Activated T-cell treated with anti-CD3 and anti-CD28 coated beads, Interleukin-2, amount 50 U/mL, for 24 hours (primary cell): ENCODE measurements around the gene NAGS.
A peak's percentile ranks its signal among the peaks of the same experiment; 100 is the strongest.

Source experiments
- DNase-seq: peaks from one replicate; pipeline ENCODE4 v3.0.0-alpha.2; 2020
- H3K27ac Mint-ChIP-seq: 2 replicates; pipeline ENCODE4 v1.8.0; 2020; ENCODE audit warnings: mild to moderate bottlenecking, mixed read lengths
- H3K27me3 Mint-ChIP-seq: 2 replicates; pipeline ENCODE4 v1.8.0; 2020; ENCODE audit warnings: mixed read lengths
- H3K36me3 Mint-ChIP-seq: 2 replicates; pipeline ENCODE4 v1.8.0; 2020; ENCODE audit warnings: low read depth, mixed read lengths
- H3K4me1 Mint-ChIP-seq: 2 replicates; pipeline ENCODE4 v1.8.0; 2020; ENCODE audit warnings: low read depth, mixed read lengths
- H3K4me3 Mint-ChIP-seq: 2 replicates; pipeline ENCODE4 v1.8.0; 2020; ENCODE audit warnings: mild to moderate bottlenecking, moderate library complexity, mixed read lengths
- H3K9me3 Mint-ChIP-seq: 2 replicates; pipeline ENCODE4 v1.8.0; 2020; ENCODE audit warnings: mixed read lengths

NAGS gene

DNA sequence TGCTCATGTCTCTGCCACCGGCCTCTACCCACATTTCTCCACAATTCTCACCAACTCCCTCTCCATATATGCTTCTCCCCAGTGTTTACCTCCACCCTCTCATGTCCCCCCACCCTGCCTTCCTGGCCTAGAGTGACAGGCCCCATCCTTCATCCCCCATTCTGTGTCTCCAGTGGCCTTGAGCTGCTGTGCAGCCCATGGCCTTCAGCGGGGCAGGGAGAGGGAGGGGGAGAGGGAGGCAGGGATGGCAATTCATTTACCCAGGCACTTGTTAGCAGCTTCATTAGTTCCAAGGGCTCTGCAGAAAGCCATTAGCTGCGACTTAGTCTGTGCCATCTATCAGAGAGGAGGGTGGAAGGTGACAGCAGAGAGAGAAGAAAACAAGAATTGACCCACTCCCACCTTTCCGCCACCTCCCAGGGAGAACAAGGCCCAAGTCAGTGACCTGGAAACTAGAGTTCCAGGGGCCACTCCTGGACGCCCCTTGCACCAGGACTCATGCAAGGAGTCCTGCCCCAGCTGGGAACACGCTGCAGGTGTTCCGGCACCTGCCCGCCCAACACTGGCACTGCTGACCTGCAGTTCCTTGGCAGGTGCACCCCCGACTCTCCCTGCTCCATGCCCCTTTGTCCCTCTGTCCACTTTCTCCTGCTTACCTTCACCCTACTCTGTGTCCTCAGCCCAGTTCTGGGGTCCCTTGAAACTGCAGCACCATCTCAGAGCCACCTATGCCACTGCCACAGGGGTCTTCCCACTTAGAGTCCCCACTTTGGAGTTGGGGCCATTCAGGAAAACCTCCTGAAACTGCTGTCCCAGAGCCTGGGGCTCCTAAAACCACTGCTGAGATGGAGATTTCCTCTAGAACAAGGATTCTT lies 27.2 kb upstream of the NAGS start:
- Mint-ChIP-seq H3K27me3 (peaks cover 38% of the 10 kb centered on the region), H3K9me3 (no peaks in the 10 kb centered on the region), H3K27ac (no peak overlapping the region), H3K36me3 (no peaks in the 10 kb centered on the region), H3K4me3 (no peak overlapping the region), H3K4me1 (no peaks in the 10 kb centered on the region)
- no peak for DNase-seq

DNA sequence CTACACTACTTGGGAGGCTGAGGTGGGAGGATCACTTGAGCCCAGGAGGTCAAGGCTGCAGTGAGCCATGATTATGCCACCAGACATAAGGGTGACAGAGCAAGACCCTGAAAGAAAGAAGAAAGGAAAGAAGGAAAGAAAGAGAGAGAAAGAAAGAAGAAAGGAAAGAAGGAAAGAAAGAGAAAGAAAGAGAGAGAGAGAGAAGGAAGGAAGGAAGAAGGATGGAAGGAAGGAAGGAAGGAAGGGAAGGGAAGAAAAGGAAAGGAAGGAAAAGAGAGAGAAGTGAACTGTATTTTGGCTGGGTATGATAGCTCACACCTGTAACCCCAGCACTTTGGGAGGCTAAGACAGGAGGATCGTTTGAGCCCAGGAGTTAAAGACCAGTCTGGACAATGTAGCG lies 26.3 kb upstream of the NAGS start:
- peaks cover 45% of the 10 kb centered on the region for H3K27me3 Mint-ChIP-seq
- DNase-seq, result no peak
- H3K4me1 Mint-ChIP-seq, result no peaks in the 10 kb centered on the region
- no peak overlapping the region for H3K4me3 Mint-ChIP-seq
- no peak overlapping the region for H3K27ac Mint-ChIP-seq
- H3K9me3 Mint-ChIP-seq, result no peaks in the 10 kb centered on the region
- no peaks in the 10 kb centered on the region for H3K36me3 Mint-ChIP-seq

DNA sequence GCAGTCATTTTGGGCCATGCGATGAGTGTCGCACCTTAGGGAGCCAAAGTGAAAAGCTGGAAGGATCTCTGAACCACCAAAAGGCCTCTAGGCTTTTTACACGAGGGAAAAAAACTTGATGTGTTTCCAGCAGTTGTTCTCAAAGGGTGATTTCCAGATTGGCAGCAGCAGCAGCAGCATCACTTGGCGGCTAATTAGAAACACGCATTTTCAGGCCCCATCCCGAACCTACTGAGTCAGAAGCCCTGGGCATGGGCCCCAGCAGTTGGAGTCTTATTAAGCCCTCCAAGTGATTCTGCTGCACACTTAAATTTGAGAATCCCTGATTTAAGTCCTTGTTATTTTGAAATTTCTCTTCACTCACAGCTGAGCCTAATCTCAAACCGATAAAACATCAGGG lies 25.4 kb upstream of the NAGS start:
- peaks cover 2% of the 10 kb centered on the region for H3K4me1 Mint-ChIP-seq
- H3K9me3 Mint-ChIP-seq, result no peaks in the 10 kb centered on the region
- H3K36me3 Mint-ChIP-seq, result no peaks in the 10 kb centered on the region

DNA sequence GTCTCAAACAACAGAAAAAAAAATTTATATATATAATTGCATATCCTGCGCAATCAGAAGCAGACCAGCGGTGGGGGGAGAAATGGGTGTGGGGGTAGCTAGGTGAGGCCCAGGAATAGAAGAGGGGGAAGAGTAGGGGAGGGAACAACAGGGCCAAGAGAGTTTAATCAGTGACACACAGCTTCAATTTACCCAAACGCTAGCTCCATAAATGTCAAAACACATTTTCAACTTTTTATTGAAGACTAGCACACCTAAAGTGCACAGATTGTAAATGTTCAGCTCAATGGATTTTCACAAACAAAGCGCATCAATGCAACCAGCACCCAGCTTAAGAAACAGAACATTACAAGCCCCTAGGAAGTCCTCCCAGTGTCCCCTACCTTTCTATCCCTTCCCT lies 24.8 kb upstream of the NAGS start:
- no peak for DNase-seq
- peaks cover 45% of the 10 kb centered on the region for H3K27me3 Mint-ChIP-seq
- no peak overlapping the region for H3K4me3 Mint-ChIP-seq
- H3K9me3 Mint-ChIP-seq, result no peaks in the 10 kb centered on the region
- H3K36me3 Mint-ChIP-seq, result no peaks in the 10 kb centered on the region
- peaks cover 2% of the 10 kb centered on the region for H3K4me1 Mint-ChIP-seq
- H3K27ac Mint-ChIP-seq, result no peak overlapping the region

More for the DNA sequence above, 25.4 kb upstream of the NAGS start:
- no peak overlapping the region for H3K4me3 Mint-ChIP-seq
- no peak for DNase-seq
- H3K27ac Mint-ChIP-seq, result no peak overlapping the region
- H3K27me3 Mint-ChIP-seq, result peaks cover 44% of the 10 kb centered on the region

DNA sequence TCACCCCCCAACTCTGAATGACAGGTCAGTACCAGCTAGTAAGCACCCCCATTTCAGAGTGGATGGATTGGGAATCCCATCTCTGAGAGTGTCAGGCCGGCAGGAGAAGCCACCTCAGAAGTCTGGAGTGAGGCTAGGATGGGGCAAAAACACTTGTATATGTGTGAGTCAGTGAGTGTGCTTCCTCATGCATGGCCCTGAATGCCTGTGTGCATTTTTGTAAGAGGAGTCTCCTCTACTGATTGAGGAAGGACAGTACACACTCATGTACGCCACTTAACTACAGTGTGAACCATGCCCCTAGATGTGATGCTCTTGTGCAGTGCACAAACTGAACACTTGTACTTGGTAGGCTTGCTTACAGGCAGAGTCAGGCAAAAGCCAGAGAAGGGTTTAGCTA lies 22.3 kb upstream of the NAGS start:
- Mint-ChIP-seq H3K4me1 (peaks cover 5% of the 10 kb centered on the region), H3K27me3 (peaks cover 57% of the 10 kb centered on the region), H3K36me3 (no peaks in the 10 kb centered on the region), H3K4me3 (no peak overlapping the region), H3K27ac (no peak overlapping the region), H3K9me3 (no peaks in the 10 kb centered on the region)
- DNase-seq, result no peak

DNA sequence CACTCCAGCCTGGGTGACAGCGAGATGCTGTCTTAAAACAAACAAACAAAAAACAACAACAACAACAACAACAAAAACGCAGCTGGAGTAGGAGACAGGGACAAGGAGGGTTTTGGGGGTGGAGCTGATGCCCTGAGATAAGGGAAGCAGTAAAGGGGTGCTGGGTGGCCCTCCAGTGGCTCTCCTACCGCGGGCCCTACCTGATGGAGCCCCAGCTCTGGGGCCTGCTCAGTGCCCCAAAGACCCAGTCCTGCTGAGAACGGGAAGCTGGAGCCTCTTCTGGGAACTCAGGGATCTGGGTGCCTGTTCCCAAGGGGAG lies 21.3 kb upstream of the NAGS start:
- DNase-seq, result peak; percentile 32
- H3K27ac Mint-ChIP-seq, result no peak overlapping the region
- peaks cover 5% of the 10 kb centered on the region for H3K4me1 Mint-ChIP-seq
- H3K4me3 Mint-ChIP-seq, result peak overlapping the region; percentile 48
- H3K27me3 Mint-ChIP-seq, result peaks cover 65% of the 10 kb centered on the region
- no peaks in the 10 kb centered on the region for H3K9me3 Mint-ChIP-seq
- no peaks in the 10 kb centered on the region for H3K36me3 Mint-ChIP-seq

DNA sequence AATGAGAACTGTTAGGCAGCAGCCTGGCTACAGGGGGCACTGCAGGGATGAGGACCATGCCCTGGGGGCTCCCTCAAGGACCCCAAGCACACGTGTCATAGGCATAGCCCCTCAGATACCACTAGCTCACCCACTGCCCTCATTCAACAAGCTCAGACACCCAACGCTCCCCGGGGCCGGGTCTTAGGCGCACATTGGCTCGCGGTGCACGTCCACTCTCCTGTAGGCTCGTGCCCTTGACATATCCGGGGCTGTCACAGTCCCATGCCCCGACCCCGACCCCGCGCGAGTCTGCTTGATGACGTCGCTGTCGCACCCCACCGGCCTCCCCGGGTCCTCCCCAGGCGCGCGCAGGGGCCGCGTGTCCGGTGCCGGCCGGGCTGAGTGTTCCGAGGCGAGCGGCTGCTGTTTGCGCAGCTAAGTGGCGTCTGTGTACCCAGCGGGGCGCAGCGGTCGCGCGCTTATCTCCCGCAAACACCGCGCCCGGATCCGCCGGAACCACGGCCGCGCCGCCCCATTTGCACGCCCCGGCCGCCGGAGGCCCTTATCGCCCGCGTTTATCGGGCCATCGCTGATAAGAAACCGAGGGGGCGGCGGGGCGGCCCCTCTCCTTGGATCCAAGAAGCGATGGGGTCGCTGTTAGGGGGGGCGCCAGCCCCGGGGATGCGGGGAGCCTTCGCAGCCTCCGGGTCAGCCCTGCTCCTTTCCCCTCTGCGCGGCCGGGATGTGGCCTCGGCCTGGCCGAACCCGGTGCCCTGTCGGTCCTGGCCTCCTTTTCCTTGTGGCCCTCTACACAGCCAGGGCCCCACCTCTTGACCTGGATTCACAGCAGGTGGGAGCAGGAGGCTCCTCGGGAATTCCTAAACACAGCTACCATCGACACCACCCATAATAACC lies 20.7 kb upstream of the NAGS start:
- H3K9me3 Mint-ChIP-seq, result no peaks in the 10 kb centered on the region
- H3K27ac Mint-ChIP-seq, result no peak overlapping the region
- peak; percentile 39 for DNase-seq
- H3K4me3 Mint-ChIP-seq, result peak overlapping the region; percentile 48
- H3K36me3 Mint-ChIP-seq, result no peaks in the 10 kb centered on the region
- H3K4me1 Mint-ChIP-seq, result peaks cover 5% of the 10 kb centered on the region
- H3K27me3 Mint-ChIP-seq, result peaks cover 64% of the 10 kb centered on the region

DNA sequence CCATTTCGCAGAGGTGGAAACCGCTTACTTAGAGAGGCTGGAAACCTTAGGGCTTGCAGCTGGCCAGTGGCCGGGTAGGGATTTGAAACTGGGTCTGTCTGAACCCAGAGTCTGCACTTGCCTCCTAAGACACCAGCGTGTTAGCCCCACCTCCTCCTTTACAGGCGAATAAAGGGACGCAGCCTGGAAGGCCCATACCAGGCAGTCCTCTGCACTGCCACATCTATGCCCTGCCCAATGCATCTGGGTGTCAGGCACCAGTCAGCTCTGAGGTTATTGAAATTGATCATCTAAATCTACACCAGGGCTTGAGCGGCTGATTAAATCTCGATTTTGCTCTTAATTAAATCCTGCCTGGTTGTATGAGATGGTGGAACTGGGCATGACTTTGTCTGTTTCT lies 19.9 kb upstream of the NAGS start:
- H3K27me3 Mint-ChIP-seq, result peaks cover 62% of the 10 kb centered on the region
- H3K4me3 Mint-ChIP-seq, result no peak overlapping the region
- no peak overlapping the region for H3K27ac Mint-ChIP-seq
- H3K4me1 Mint-ChIP-seq, result peaks cover 5% of the 10 kb centered on the region
- no peaks in the 10 kb centered on the region for H3K36me3 Mint-ChIP-seq
- DNase-seq, result no peak
- H3K9me3 Mint-ChIP-seq, result no peaks in the 10 kb centered on the region

DNA sequence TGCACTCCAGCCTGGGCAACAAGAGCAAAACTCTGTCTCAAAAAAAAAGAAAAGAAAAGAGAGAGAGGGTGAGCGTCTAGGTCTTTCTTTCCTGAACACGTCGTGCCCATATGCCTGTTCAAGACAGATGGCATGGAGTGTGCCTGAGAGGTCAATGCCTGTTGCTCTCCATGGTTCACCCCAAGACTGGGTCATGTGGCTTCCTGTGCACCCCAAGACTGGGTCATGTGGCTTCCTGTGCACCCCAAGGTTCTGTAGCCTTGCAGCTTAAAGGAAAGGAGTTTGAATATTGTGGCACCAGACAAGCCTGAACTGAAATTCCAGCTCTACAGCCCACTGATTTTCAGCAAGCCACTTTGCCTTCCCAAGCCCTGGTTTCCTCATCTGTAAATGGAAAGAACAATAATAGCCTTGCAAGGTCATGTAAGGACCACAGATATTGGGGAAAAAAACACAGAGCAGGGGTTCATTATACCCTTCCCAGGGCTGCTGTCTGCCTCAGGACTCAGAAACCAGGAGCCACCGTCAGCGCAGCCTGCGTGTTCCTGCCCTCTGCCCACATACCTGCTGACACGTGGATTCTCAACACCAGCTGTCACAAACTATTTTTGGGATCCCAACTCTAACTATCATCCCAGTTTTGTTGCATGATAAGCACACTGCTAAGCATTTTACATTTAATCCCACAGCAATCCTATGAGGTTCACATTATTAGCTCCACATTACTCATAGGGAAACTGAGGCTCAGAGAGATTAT lies 18.0 kb upstream of the NAGS start:
- no peaks in the 10 kb centered on the region for H3K9me3 Mint-ChIP-seq
- H3K4me1 Mint-ChIP-seq, result peaks cover 5% of the 10 kb centered on the region
- peaks cover 52% of the 10 kb centered on the region for H3K27me3 Mint-ChIP-seq
- no peak overlapping the region for H3K27ac Mint-ChIP-seq
- no peaks in the 10 kb centered on the region for H3K36me3 Mint-ChIP-seq
- no peak overlapping the region for H3K4me3 Mint-ChIP-seq
- DNase-seq, result no peak

DNA sequence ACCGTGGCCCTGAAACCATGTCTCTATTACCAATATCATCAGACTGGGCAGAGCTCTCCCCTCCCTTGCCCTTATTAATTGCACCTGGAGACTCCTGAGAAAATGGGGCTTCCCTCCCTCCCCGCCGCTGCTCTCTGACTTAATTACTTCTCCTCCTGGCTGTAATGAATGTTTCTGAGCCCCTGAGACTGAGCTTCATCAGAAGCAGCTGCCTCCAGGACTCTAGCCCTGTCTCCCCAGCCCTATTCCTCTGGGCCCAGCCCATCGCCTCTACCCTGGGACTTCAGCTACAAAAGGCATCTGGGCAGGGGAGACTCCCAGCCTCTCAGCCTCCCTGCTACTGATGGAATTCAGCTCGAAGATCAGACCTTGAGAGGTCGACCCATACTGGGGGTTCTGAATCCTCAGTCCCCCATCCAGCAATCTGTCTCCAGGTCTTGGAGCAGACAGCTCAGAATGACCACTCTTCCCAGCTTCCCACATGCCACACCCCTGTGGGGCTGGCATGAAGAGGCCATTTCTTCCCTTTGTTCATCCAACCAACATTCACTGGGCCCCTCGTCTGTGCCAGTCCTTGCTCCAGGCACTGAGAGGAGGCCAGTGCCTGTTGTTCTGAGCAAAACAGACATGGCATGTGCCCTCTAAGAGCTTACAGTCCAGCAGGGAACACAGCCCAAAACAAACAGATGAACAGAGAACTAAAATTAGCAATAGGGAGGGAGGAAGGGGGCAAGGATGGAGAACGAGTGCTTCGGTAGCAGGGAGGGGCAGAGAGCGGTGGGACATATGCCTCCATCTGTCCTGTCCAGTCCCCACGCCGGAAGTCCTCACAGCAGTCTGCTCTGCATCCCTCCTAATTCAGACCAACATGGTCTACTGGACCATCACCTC lies 17.0 kb upstream of the NAGS start:
- peaks cover 42% of the 10 kb centered on the region for H3K27me3 Mint-ChIP-seq
- no peaks in the 10 kb centered on the region for H3K36me3 Mint-ChIP-seq
- no peak overlapping the region for H3K27ac Mint-ChIP-seq
- no peak for DNase-seq
- H3K9me3 Mint-ChIP-seq, result no peaks in the 10 kb centered on the region
- H3K4me3 Mint-ChIP-seq, result no peak overlapping the region
- peaks cover 5% of the 10 kb centered on the region for H3K4me1 Mint-ChIP-seq

DNA sequence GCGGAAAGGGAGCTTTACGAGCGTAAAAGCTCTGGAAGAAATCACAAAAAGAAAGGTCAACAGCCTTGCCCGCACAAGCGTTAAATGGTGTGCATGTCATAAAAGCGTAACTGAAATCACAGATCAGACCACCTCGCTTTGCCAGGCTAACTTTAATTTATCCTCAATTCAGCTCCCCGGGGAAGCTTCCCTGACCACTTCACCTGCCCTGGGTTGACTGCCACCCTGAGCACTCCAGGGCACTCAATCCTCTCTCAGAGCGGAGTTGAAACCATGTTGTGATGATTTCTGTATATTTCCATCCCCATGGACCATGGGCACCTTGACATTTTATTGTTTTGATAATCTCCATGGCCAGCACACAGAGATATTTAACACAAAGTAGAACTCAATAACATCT lies 16.1 kb upstream of the NAGS start:
- Mint-ChIP-seq H3K27me3 (peaks cover 37% of the 10 kb centered on the region), H3K27ac (no peak overlapping the region), H3K36me3 (no peaks in the 10 kb centered on the region), H3K4me1 (peaks cover 4% of the 10 kb centered on the region), H3K9me3 (no peaks in the 10 kb centered on the region), H3K4me3 (no peak overlapping the region)
- DNase-seq, result no peak

DNA sequence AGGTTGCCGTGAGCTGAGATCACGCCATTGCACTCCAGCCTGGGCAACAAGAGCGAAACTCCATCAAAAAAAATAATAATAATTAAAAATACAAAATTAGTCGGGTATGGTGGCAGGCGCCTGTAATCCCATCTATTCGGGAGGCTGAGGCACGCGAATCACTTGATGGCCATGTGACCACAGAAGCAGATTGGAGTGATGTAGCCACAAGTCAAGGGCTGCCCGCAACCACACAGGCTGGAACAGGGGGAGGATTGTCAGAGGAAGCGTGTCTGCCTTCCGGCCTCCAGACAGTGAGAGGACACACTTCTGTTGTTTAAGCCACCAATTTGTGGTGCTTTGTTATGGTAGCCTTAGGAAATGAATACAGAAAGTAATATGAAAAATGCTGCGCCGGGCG lies 11.8 kb upstream of the NAGS start:
- H3K27me3 Mint-ChIP-seq, result peaks cover 31% of the 10 kb centered on the region
- H3K4me1 Mint-ChIP-seq, result peaks cover 4% of the 10 kb centered on the region
- DNase-seq, result no peak
- no peaks in the 10 kb centered on the region for H3K9me3 Mint-ChIP-seq
- no peak overlapping the region for H3K4me3 Mint-ChIP-seq
- no peaks in the 10 kb centered on the region for H3K36me3 Mint-ChIP-seq
- no peak overlapping the region for H3K27ac Mint-ChIP-seq

DNA sequence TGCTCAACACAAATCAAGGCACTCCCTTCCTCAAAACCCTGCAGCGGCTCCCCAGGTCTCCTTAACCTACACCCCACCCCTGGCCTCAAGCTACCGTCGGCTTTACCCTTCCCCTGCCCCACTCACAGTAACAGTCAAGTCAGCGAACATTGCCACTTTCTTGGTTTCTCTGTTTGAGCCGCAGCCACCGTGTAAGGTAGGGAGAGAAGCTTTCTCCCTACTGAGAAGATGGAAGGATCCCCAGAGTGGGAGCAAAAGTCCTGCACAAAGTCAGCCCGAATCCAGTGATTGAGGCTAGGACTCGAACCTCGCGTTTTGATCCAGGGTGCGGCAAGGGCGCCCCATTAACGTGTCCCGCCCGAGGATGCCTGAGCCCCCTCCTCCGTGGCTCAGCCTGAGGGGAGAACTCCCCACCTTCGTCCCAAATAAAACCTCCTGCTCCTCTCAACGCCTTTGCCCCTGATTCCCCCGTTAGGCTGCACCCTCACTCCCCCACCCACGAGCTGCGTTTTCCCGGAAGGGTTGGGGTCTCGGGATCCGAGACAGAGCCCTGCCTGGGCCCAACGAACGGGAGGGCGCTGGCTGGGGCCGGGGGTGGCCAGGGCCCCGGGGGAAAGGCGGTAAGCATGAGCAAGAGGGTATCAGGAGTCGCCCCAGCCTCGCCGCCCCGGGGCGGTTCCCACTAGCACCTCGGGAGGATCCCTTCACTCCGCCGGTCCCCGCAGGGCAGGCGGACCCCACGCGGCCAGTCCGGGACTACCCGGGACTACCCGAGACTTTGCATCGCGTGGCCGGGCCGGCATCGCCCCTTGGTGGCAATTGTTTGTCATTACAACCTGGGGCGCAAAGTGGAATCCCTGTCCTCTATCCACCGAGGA lies 9.9 kb upstream of the NAGS start:
- Mint-ChIP-seq H3K27me3 (peaks cover 31% of the 10 kb centered on the region), H3K27ac (no peak overlapping the region), H3K4me3 (peak overlapping the region; percentile 15), H3K36me3 (no peaks in the 10 kb centered on the region), H3K9me3 (no peaks in the 10 kb centered on the region), H3K4me1 (peaks cover 4% of the 10 kb centered on the region)
- peak; percentile 81 for DNase-seq
